H1 (cell line): ENCODE measurements around the gene PLPP7. TPM values are rescaled to one million over a fixed set of nuclear protein-coding genes. Genes with fewer than 3 reads are reported as not detected.
"Not testable (repeated sequence)": the region's sequence is repeated elsewhere in the genome, so short reads cannot be mapped to it uniquely, and the experiment has no call there.

ENCODE experiments used
- CTCF ChIA-PET: fragments of 300-600 bp; sonication (Branson Sonifier 250); formaldehyde crosslinking; loops from one replicate; lab custom pipeline; 2021; ENCODE audit not compliant: partially characterized antibody; lab: Charles Lee
- POLR2A ChIA-PET: fragments of 300-600 bp; sonication (Branson Sonifier 250); formaldehyde crosslinking; loops from one replicate; lab custom pipeline; 2021; ENCODE audit warnings: inconsistent platforms; ENCODE audit not compliant: partially characterized antibody; lab: Charles Lee
- DNase-seq, 2 experiments: peaks; one replicate each; pipeline versions ENCODE4 v3.0.0 to v3.0.0-alpha.2; 2010 to 2022; ENCODE audit warnings: low spot score in 2 of 2, low read depth in 1 of 2, mixed read lengths in 1 of 2
- FAIRE-seq: peaks from 2 replicates; lab custom pipeline; 2011; peaks lifted over from hg19 to GRCh38; lab: Jason Lieb, UNC
- H2AFZ ChIP-seq: 2 replicates; pipeline ENCODE4 v1.8.1; 2012; ENCODE audit warnings: low read length, inconsistent platforms
- H2AK5ac ChIP-seq: 2 replicates; pipeline ENCODE4 v1.6.1; 2013; ENCODE audit warnings: low read depth, low read length
- H2BK120ac ChIP-seq: replicated peaks from 2 replicates; pipeline ENCODE3; 2013; ENCODE audit warnings: low read depth, low read length, inconsistent platforms
- H2BK12ac ChIP-seq: 2 replicates; pipeline ENCODE4 v1.6.1; 2013; ENCODE audit warnings: low read depth, low read length
- H2BK15ac ChIP-seq: 2 replicates; pipeline ENCODE4 v1.6.1; 2013; ENCODE audit warnings: low read length
- H2BK20ac ChIP-seq: 2 replicates; pipeline ENCODE4 v1.6.1; 2013; ENCODE audit warnings: low read length
- H2BK5ac ChIP-seq: 2 replicates; pipeline ENCODE4 v1.6.1; 2013; ENCODE audit warnings: low read depth, low read length
- H3K14ac ChIP-seq: 2 replicates; pipeline ENCODE4 v1.6.1; 2013; ENCODE audit warnings: inconsistent platforms; ENCODE audit not compliant: insufficient read length
- H3K18ac ChIP-seq: 2 replicates; pipeline ENCODE4 v1.6.1; 2013; ENCODE audit warnings: low read length; ENCODE audit errors: extremely low read depth
- H3K23ac ChIP-seq: 2 replicates; pipeline ENCODE4 v1.6.1; 2013; ENCODE audit warnings: inconsistent platforms; ENCODE audit not compliant: insufficient read length
- H3K23me2 ChIP-seq: 2 replicates; pipeline ENCODE4 v1.6.1; 2013; ENCODE audit warnings: low read depth, low read length
- H3K27ac ChIP-seq: 2 replicates; pipeline ENCODE4 v1.6.1; 2011; ENCODE audit warnings: low read depth, low read length, inconsistent platforms
- H3K27me3 ChIP-seq, 4 experiments: replicated peaks in 1 of 4; 1 replicate in 1 of 4; 2 replicates in 3 of 4; pipeline versions ENCODE4 v1.6.1 to v1.8.1; 2011 to 2013; ENCODE audit warnings: low read length in 3 of 4, mild to moderate bottlenecking in 3 of 4, inconsistent platforms in 2 of 4, mixed read lengths in 2 of 4, moderate library complexity in 1 of 4; ENCODE audit not compliant: control insufficient read depth in 3 of 4, insufficient read depth in 3 of 4; ENCODE audit errors: extremely low read depth in 1 of 4
- H3K36me3 ChIP-seq, 4 experiments: 2 replicates each; pipeline versions ENCODE4 v1.6.1 to v1.8.1; 2011 to 2013; ENCODE audit warnings: mild to moderate bottlenecking in 4 of 4, low read length in 3 of 4, moderate library complexity in 2 of 4, control low read depth in 1 of 4, inconsistent platforms in 1 of 4; ENCODE audit not compliant: insufficient read depth in 4 of 4, control insufficient read depth in 2 of 4
- H3K4ac ChIP-seq: replicated peaks from 2 replicates; pipeline ENCODE3; 2013; ENCODE audit warnings: low read length, low read depth, mixed read lengths, inconsistent platforms; ENCODE audit not compliant: insufficient read length
- H3K4me1 ChIP-seq, 4 experiments: replicated peaks in 1 of 4; 1 replicate in 1 of 4; 2 replicates in 3 of 4; pipeline versions ENCODE4 v1.6.1 to v1.8.1; 2011 to 2013; ENCODE audit warnings: low read length in 3 of 4, inconsistent platforms in 2 of 4, mixed read lengths in 1 of 4; ENCODE audit not compliant: insufficient read depth in 4 of 4, control insufficient read depth in 3 of 4
- H3K4me2 ChIP-seq, 2 experiments: 2 replicates each; pipeline versions ENCODE4 v1.6.1 to v1.8.1; 2011 to 2013; ENCODE audit warnings: low read depth in 2 of 2, low read length in 2 of 2, control low read depth in 1 of 2, inconsistent platforms in 1 of 2, mild to moderate bottlenecking in 1 of 2; ENCODE audit not compliant: insufficient read depth in 1 of 2
- H3K4me3 ChIP-seq, 4 experiments: fragments of 200-600, 300-600 bp in 1 of 4; sonication (generic), shearing (Covaris generic), sonication (Bioruptor Twin) in 1 of 4; 2 replicates each; pipeline versions ENCODE4 v1.5.1 to v1.8.1; 2011 to 2016; ENCODE audit warnings: low read length in 4 of 4, low read depth in 3 of 4, control low read depth in 2 of 4, inconsistent platforms in 2 of 4, mild to moderate bottlenecking in 2 of 4, mixed read lengths in 1 of 4, moderate library complexity in 1 of 4; ENCODE audit not compliant: insufficient read depth in 2 of 4; ENCODE audit errors: extremely low read depth in 1 of 4
- H3K56ac ChIP-seq: replicated peaks from 2 replicates; pipeline ENCODE3; 2013; ENCODE audit warnings: low read depth, mild to moderate bottlenecking, mixed read lengths, low read length, inconsistent platforms; ENCODE audit not compliant: insufficient read length
- H3K79me1 ChIP-seq: 2 replicates; pipeline ENCODE4 v1.6.1; 2013; ENCODE audit warnings: low read depth, low read length, control low read depth
- H3K79me2 ChIP-seq, 2 experiments: 2 replicates each; pipeline versions ENCODE4 v1.6.1 to v1.8.1; 2012 to 2013; ENCODE audit warnings: low read length in 2 of 2, mild to moderate bottlenecking in 2 of 2, inconsistent platforms in 1 of 2; ENCODE audit not compliant: insufficient read depth in 2 of 2, control insufficient read depth in 1 of 2
- H3K9ac ChIP-seq, 4 experiments: replicated peaks in 1 of 4; 1 replicate in 1 of 4; 2 replicates in 3 of 4; pipeline versions ENCODE4 v1.6.1 to v1.8.1; 2011 to 2013; ENCODE audit warnings: low read depth in 3 of 4, low read length in 3 of 4, control low read depth in 2 of 4, mild to moderate bottlenecking in 2 of 4, moderate library complexity in 2 of 4, inconsistent platforms in 1 of 4; ENCODE audit errors: extremely low read depth in 1 of 4
- H3K9me3 ChIP-seq, 2 experiments: 2 replicates each; pipeline versions ENCODE4 v1.6.1 to v1.8.1; 2012 to 2013; ENCODE audit warnings: mild to moderate bottlenecking in 2 of 2, moderate library complexity in 2 of 2, control low read depth in 1 of 2, inconsistent platforms in 1 of 2, low read depth in 1 of 2, low read length in 1 of 2, mixed read lengths in 1 of 2; ENCODE audit not compliant: insufficient read depth in 2 of 2
- H4K20me1 ChIP-seq, 2 experiments: replicated peaks in 1 of 2; 2 replicates each; pipeline versions ENCODE3 to v1.8.1; 2011 to 2013; ENCODE audit warnings: inconsistent platforms in 2 of 2, low read length in 2 of 2, mild to moderate bottlenecking in 1 of 2; ENCODE audit not compliant: insufficient read depth in 2 of 2, control insufficient read depth in 1 of 2
- H4K5ac ChIP-seq: 2 replicates; pipeline ENCODE4 v1.6.1; 2013; ENCODE audit warnings: low read length, low read depth, mixed read lengths, inconsistent platforms; ENCODE audit not compliant: insufficient read length
- H4K8ac ChIP-seq: 2 replicates; pipeline ENCODE4 v1.8.0; 2013; ENCODE audit warnings: mild to moderate bottlenecking, moderate library complexity, low read length, inconsistent platforms; ENCODE audit not compliant: insufficient read depth; ENCODE audit errors: extremely low read depth
- H4K91ac ChIP-seq: replicated peaks from 2 replicates; pipeline ENCODE3; 2013; ENCODE audit warnings: low read length, mixed read lengths, inconsistent platforms; ENCODE audit not compliant: insufficient read length
- WGBS, 2 experiments: shearing (Covaris generic) in 1 of 2; methylation state at CpG; one replicate each; pipeline versions ENCODE4 v1.1.6 to v1.1.7; 2013 to 2015; ENCODE audit warnings: low lambda C conversion rate in 2 of 2, mixed read lengths in 2 of 2, inconsistent platforms in 1 of 2, low coverage in 1 of 2, missing lambda C conversion rate in 1 of 2; ENCODE audit not compliant: insufficient replicate concordance in 2 of 2, insufficient coverage in 1 of 2, insufficient read length in 1 of 2; ENCODE audit errors: extremely low coverage in 1 of 2, missing lambda C conversion rate in 1 of 2; 5-methylcytosine and 5-hydroxymethylcytosine counted together
- polyA plus RNA-seq, 7 experiments: library from polyadenylated mRNA; depleted of rRNA in 3 of 7; stranded (reverse) in 5 of 7; unstranded in 2 of 7; fragments of >200 nt in 5 of 7; fragments of 200-250 nt in 2 of 7; gene quantifications; 1 replicate in 5 of 7; 2 replicates in 1 of 7; 4 replicates in 1 of 7; pipeline versions ENCODE4 v1.2.1 to v1.2.3, GENCODE V29; 2011 to 2013; ENCODE audit warnings: missing spikeins in 2 of 7, mixed read lengths in 2 of 7
- total RNA-seq: library from RNA; stranded (reverse); fragmentation: NEBNext Ultra II Directional; extraction: Animal tissue kit (Norgen Biotek cat#: 25700); gene quantifications from 2 replicates; pipeline ENCODE4 v1.2.1, GENCODE V29; 2021

PLPP7 gene
- total and polyA plus RNA-seq, 2 of the 8 experiments (the other 6 are each of a cell fraction or from before 2014, with no cell fraction given), result 3.4 to 3.9 TPM

- H4K91ac ChIP-seq, H2BK5ac ChIP-seq, H3K18ac ChIP-seq, POLR2A ChIA-PET, H2BK12ac ChIP-seq, H3K79me1 ChIP-seq, H2BK120ac ChIP-seq, H3K9ac ChIP-seq, H3K4ac ChIP-seq, H4K8ac ChIP-seq, H3K4me2 ChIP-seq, H3K4me3 ChIP-seq, H3K23me2 ChIP-seq, H3K56ac ChIP-seq, DNase-seq, H3K27ac ChIP-seq, H4K5ac ChIP-seq, H3K79me2 ChIP-seq, H2BK20ac ChIP-seq, H3K23ac ChIP-seq, H2AK5ac ChIP-seq, H4K20me1 ChIP-seq, H3K14ac ChIP-seq, H3K9me3 ChIP-seq, H2BK15ac ChIP-seq, H3K27me3 ChIP-seq, H3K36me3 ChIP-seq, H2AFZ ChIP-seq, FAIRE-seq: not testable (repeated sequence)
- WGBS, 2 experiments, result 92% methylated on average over 1 of the region's 1 CpG; no CpG with 5 or more reads in 1 of the 2 experiments
- CTCF ChIA-PET, result interaction anchor here (0.7 to 2.2 kb wide), 2 partner anchors 14 to 16 kb away, joined by 3 to 7 read pairs; no protein-coding TSS in a partner anchor
- H3K4me1 ChIP-seq, result peaks cover 3 to 11% (median 9%) of the 10 kb centered on the region in 4 experiments; a peak in 5 of 7 replicates
Measured at GRCh38 chr9:131271016-131271273, 18.6 kb upstream of the PLPP7 start.
